Right renal pelvis (tissue), 4 donors: ENCODE results near the gene AHDC1. TPM values are rescaled to one million over a fixed set of nuclear protein-coding genes. Genes with fewer than 3 reads are reported as not detected.

Experiments
- DNase-seq, 4 donors: peaks; one replicate each; pipeline ENCODE4 v3.0.0-alpha.2; 2013; ENCODE audit warnings: low read depth in 4 of 4, low spot score in 3 of 4, missing footprints in 1 of 4
- polyA plus RNA-seq, 4 donors: library from polyadenylated mRNA; unstranded; fragments of 120-200 nt; gene quantifications; one replicate each; pipeline ENCODE4 v1.2.1, GENCODE V29; 2013; ENCODE audit not compliant: insufficient read length in 4 of 4

Gene AHDC1
- polyA plus RNA-seq, 4 donors, result 39.4 to 51.5 (median 46.8) TPM

GRCh38 chr1:27492796-27493195 lies 111.1 kb downstream of the AHDC1 start:
- DNase-seq, result no peak

- no peak for DNase-seq
Measured at GRCh38 chr1:27491748-27492700, 111.9 kb downstream of the AHDC1 start.

- DNase-seq, result peak; percentile 96 to 98 (median 96)
Measured at GRCh38 chr1:27489973-27490741, 113.8 kb downstream of the AHDC1 start, which contains the start of gene WASF2. WASF2 (minus strand) TSS chr1:27490167; CDS start chr1:27428890, 61,277 bp downstream.

- DNase-seq, result no peak
Measured at GRCh38 chr1:27489501-27489972, 114.4 kb downstream of the AHDC1 start.

GRCh38 chr1:27487966-27488884 lies 115.7 kb downstream of the AHDC1 start:
- no peak for DNase-seq

- no peak for DNase-seq
Measured at GRCh38 chr1:27485363-27485762, 118.6 kb downstream of the AHDC1 start.

Other genes with a start within 250 kb of the AHDC1 start
- 10 to 100 TPM in 1 of 4 donors, 1 to 10 TPM in 3; 6.8 to 10.1 (median 9.6) TPM for gene MAP3K6, start 237.2 kb downstream of the AHDC1 start, polyA plus RNA-seq
- 1 to 10 TPM; 1.6 to 3.1 (median 2.2) TPM for gene FCN3, start 229.3 kb downstream of the AHDC1 start, polyA plus RNA-seq
- gene CD164L2, start 220.8 kb downstream of the AHDC1 start, polyA plus RNA-seq, result under 1 TPM; 0.14 to 0.42 (median 0.23) TPM
- 1 to 10 TPM in 2 of 4 donors, under 1 TPM in 2; 0.91 to 1.0 (median 1.0) TPM for gene GPR3, start 211.5 kb downstream of the AHDC1 start, polyA plus RNA-seq
- 100 to 1,000 TPM; 121 to 141 (median 136) TPM for gene WASF2, start 114.0 kb downstream of the AHDC1 start, polyA plus RNA-seq
- gene FGR, start 31.0 kb upstream of the AHDC1 start, polyA plus RNA-seq, result 1 to 10 TPM; 1.4 to 2.1 (median 1.8) TPM
- 10 to 100 TPM; 20.1 to 25.1 (median 22.5) TPM for gene IFI6, start 68.0 kb upstream of the AHDC1 start, polyA plus RNA-seq
- gene FAM76A, start 121.8 kb upstream of the AHDC1 start, polyA plus RNA-seq, result 10 to 100 TPM; 11.4 to 14.7 (median 13.7) TPM
- 10 to 100 TPM; 43.3 to 56.3 (median 51.7) TPM for gene STX12, start 169.1 kb upstream of the AHDC1 start, polyA plus RNA-seq
- 10 to 100 TPM; 53.7 to 61.7 (median 58.1) TPM for gene PPP1R8, start 226.6 kb upstream of the AHDC1 start, polyA plus RNA-seq